Sciatic nerve (tissue), 2 donors: ENCODE results near the gene ALDH7A1. TPM values are rescaled to one million over a fixed set of nuclear protein-coding genes. Genes with fewer than 3 reads are reported as not detected.
"Not testable (repeated sequence)": the region's sequence is repeated elsewhere in the genome, so short reads cannot be mapped to it uniquely, and the experiment has no call there.

Experiments
- ATAC-seq: fragments of 200-7000 bp; cut with Tn5 transposase; one replicate; pipeline ENCODE4 v1.9.1; 2020; ENCODE audit warnings: mild to moderate bottlenecking, moderate library complexity
- DNase-seq: peaks from one replicate; pipeline ENCODE4 v3.0.0-alpha.2; 2020; ENCODE audit warnings: low spot score
- intact Hi-C: fragments of 100-400 bp; cut with DNase I; formaldehyde crosslinking; loops from one replicate; pipeline ENCODE4 v1.14.2; 2022
- total RNA-seq: library from RNA; stranded (reverse); fragmentation: NEBNext Ultra II Directional; extraction: Animal tissue kit (Norgen Biotek cat#: 25700); gene quantifications from one replicate; pipeline ENCODE4 v1.2.1, GENCODE V29; 2021
- donor health status: DM: no; HTN: no; CAD: no.
- donor health status: DM: no; HTN: no; CAD: no.

ALDH7A1 gene
- total RNA-seq = 63.0 TPM

GRCh38 chr5:126594748-126595485, at the start of gene ALDH7A1:
TSS of gene ALDH7A1 (minus strand) at chr5:126595219. CDS start at chr5:126595198, 21 bp downstream.
- DNase-seq = peak; percentile 93
- peak; percentile 98 for ATAC-seq
- intact Hi-C loops = no loop called here

- intact Hi-C loops = no loop called here
- ATAC-seq (no peak), DNase-seq (no peak)
These were observed 46.4 kb upstream of the ALDH7A1 start for GRCh38 chr5:126641387-126641786.

GRCh38 chr5:126640866-126641265, 45.8 kb upstream of the ALDH7A1 start:
- DNase-seq (no peak), ATAC-seq (no peak)
- intact Hi-C loops = no loop called here

- intact Hi-C loops = no loop called here
- DNase-seq (no peak), ATAC-seq (no peak)
These were observed 41.9 kb upstream of the ALDH7A1 start for GRCh38 chr5:126636956-126637355.

- ATAC-seq = no peak
- DNase-seq = no peak
- intact Hi-C loops = no loop called here
These were observed 40.6 kb upstream of the ALDH7A1 start for GRCh38 chr5:126635585-126635984.

GRCh38 chr5:126633552-126633951, 38.5 kb upstream of the ALDH7A1 start:
- DNase-seq = no peak
- intact Hi-C loops = no loop called here
- ATAC-seq = no peak

- intact Hi-C loops = no loop called here
- DNase-seq = no peak
- ATAC-seq = no peak
These were observed 36.9 kb upstream of the ALDH7A1 start for GRCh38 chr5:126631920-126632319.

GRCh38 chr5:126628102-126628501, 33.1 kb upstream of the ALDH7A1 start:
- ATAC-seq (no peak), DNase-seq (no peak)
- intact Hi-C loops = no loop called here

GRCh38 chr5:126624534-126624933, 29.5 kb upstream of the ALDH7A1 start:
- DNase-seq (no peak), ATAC-seq (no peak)
- intact Hi-C loops = no loop called here

- intact Hi-C loops = no loop called here
- ATAC-seq = no peak
- no peak for DNase-seq
These were observed 24.8 kb upstream of the ALDH7A1 start for GRCh38 chr5:126619781-126620180.

- intact Hi-C loops, ATAC-seq, DNase-seq: not testable (repeated sequence)
These were observed 22.6 kb upstream of the ALDH7A1 start for GRCh38 chr5:126617603-126618002.

GRCh38 chr5:126615286-126615685, 20.3 kb upstream of the ALDH7A1 start:
- intact Hi-C loops = no loop called here
- no peak for DNase-seq
- no peak for ATAC-seq

- intact Hi-C loops = no loop called here
- DNase-seq (no peak), ATAC-seq (no peak)
These were observed 19.0 kb upstream of the ALDH7A1 start for GRCh38 chr5:126613941-126614592.

- DNase-seq = no peak
- ATAC-seq = no peak
- intact Hi-C loops = no loop called here
These were observed 15.6 kb upstream of the ALDH7A1 start for GRCh38 chr5:126610616-126611015.

- no peak for DNase-seq
These were observed 15.1 kb upstream of the ALDH7A1 start for GRCh38 chr5:126610160-126610559.

GRCh38 chr5:126605525-126605924, 10.5 kb upstream of the ALDH7A1 start:
- intact Hi-C loops = loop anchor here (10.0 kb wide), 1 partner anchor 271 kb away; no protein-coding TSS in a partner anchor
- ATAC-seq = no peak

More at GRCh38 chr5:126610160-126610559, 15.1 kb upstream of the ALDH7A1 start:
- intact Hi-C loops = no loop called here
- no peak for ATAC-seq

GRCh38 chr5:126603402-126603991, 8.5 kb upstream of the ALDH7A1 start:
- DNase-seq (no peak), ATAC-seq (no peak)
- intact Hi-C loops = loop anchor here (10.0 kb wide), 1 partner anchor 269 kb away; no protein-coding TSS in a partner anchor

More at GRCh38 chr5:126605525-126605924, 10.5 kb upstream of the ALDH7A1 start:
- DNase-seq = no peak

GRCh38 chr5:126600631-126601511, 5.9 kb upstream of the ALDH7A1 start, which contains the start of gene PHAX:
TSS of gene PHAX (plus strand) at chr5:126600947. CDS start at chr5:126600963, 16 bp downstream.
- DNase-seq = peak; percentile 85
- intact Hi-C loops = loop anchor here (10.0 kb wide), 1 partner anchor 266 kb away; no protein-coding TSS in a partner anchor
- ATAC-seq = peak; percentile 95
